Upper lobe of right lung (tissue), 1 donor: ENCODE measurements around the gene WWOX. TPM values are rescaled to one million over a fixed set of nuclear protein-coding genes. Genes with fewer than 3 reads are reported as not detected.

ENCODE experiments used
- ATAC-seq: fragments of 200-7000 bp; cut with Tn5 transposase; one replicate; pipeline ENCODE4 v1.9.1; 2020; ENCODE audit warnings: mild to moderate bottlenecking, moderate library complexity
- DNase-seq: peaks from one replicate; pipeline ENCODE4 v3.0.0-alpha.2; 2020
- H3K27ac ChIP-seq: fragments of 200-600 bp; one replicate; pipeline ENCODE4 v1.8.0; 2022
- H3K27me3 ChIP-seq: fragments of 200-600 bp; one replicate; pipeline ENCODE4 v1.8.0; 2022; ENCODE audit warnings: mild to moderate bottlenecking
- H3K36me3 ChIP-seq: fragments of 200-600 bp; one replicate; pipeline ENCODE4 v1.8.0; 2022
- H3K4me1 ChIP-seq: fragments of 200-600 bp; one replicate; pipeline ENCODE4 v1.8.0; 2022
- H3K4me3 ChIP-seq: fragments of 200-600 bp; one replicate; pipeline ENCODE4 v1.8.0; 2022; ENCODE audit warnings: mild to moderate bottlenecking
- H3K9me3 ChIP-seq: fragments of 200-600 bp; one replicate; pipeline ENCODE4 v1.8.0; 2022
- intact Hi-C: fragments of 100-400 bp; cut with DNase I; formaldehyde crosslinking; loops from one replicate; pipeline ENCODE4 v1.11.0; 2022
- total RNA-seq: library from RNA; stranded (reverse); fragmentation: NEBNext Ultra II Directional; extraction: Animal tissue kit (Norgen Biotek cat#: 25700); gene quantifications from one replicate; pipeline ENCODE4 v1.2.1, GENCODE V29; 2021
- TF ChIP-seq, protein P1 (sequence below): fragments of 200-600 bp; IDR thresholded peaks from one replicate; pipeline ENCODE4 v1.8.0; 2022; ENCODE audit warnings: antibody characterized with exemption
- donor health status: DM: no; HTN: yes; CAD: no; lungs with severe emphysema.

Gene WWOX
- total RNA-seq, 1 donor from 2014 or later = 17.0 TPM

DNA sequence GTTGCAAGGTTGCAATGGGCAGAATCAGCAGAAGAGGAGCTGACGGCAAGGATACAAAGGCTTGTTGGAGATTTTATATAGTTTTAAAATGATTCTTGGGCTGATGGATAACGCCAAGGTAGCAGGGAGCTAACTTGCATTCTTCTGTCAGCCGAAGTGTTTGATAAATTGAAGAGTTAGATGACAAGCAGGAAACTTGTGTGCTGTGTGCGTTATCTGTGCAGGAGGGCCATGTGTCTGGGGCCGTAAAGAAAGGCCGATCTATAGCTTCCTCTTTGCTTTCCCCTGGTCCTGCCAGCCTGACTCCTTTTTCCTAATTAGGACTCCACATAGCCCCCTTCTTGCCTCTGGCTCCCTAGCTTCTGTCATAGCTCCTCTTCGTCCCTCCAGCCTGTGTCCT, 6.7 kb upstream of the WWOX start:
- peaks cover 14% of the 10 kb centered on the region for H3K27me3 ChIP-seq
- H3K4me3 ChIP-seq = no peak overlapping the region
- no peaks in the 10 kb centered on the region for H3K9me3 ChIP-seq
- H3K36me3 ChIP-seq = no peaks in the 10 kb centered on the region
- H3K27ac ChIP-seq = no peak overlapping the region
- TF ChIP-seq, protein P1, sequence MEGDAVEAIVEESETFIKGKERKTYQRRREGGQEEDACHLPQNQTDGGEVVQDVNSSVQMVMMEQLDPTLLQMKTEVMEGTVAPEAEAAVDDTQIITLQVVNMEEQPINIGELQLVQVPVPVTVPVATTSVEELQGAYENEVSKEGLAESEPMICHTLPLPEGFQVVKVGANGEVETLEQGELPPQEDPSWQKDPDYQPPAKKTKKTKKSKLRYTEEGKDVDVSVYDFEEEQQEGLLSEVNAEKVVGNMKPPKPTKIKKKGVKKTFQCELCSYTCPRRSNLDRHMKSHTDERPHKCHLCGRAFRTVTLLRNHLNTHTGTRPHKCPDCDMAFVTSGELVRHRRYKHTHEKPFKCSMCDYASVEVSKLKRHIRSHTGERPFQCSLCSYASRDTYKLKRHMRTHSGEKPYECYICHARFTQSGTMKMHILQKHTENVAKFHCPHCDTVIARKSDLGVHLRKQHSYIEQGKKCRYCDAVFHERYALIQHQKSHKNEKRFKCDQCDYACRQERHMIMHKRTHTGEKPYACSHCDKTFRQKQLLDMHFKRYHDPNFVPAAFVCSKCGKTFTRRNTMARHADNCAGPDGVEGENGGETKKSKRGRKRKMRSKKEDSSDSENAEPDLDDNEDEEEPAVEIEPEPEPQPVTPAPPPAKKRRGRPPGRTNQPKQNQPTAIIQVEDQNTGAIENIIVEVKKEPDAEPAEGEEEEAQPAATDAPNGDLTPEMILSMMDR = no peak
- no peak for ATAC-seq
- H3K4me1 ChIP-seq = no peaks in the 10 kb centered on the region
- intact Hi-C loops = no loop called here
- no peak for DNase-seq

DNA sequence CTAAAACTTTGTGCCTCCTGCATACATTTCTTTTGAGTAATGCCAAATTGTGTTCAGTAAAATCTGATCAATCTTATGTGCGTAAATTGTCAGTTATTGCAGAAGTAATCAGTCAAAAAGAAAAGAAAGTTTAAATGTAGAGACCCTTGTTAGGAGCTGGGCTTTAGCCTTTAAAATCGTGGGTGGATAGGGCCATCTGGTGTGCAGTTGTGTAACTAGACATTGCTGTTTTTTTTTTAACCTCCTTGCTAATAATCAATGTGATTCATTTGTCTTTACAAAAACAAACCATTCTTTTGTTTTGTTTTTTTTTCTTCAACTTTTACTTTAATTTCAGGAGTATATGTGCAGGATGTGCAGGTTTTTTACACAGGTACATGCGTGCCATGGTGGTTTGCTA, 5.3 kb upstream of the WWOX start:
- intact Hi-C loops = no loop called here
- H3K36me3 ChIP-seq = no peaks in the 10 kb centered on the region
- H3K4me3 ChIP-seq = no peak overlapping the region
- DNase-seq (no peak), ATAC-seq (no peak)
- peaks cover 14% of the 10 kb centered on the region for H3K27me3 ChIP-seq
- TF ChIP-seq, protein P1 = no peak
- peaks cover 6% of the 10 kb centered on the region for H3K4me1 ChIP-seq
- H3K27ac ChIP-seq = no peak overlapping the region
- no peaks in the 10 kb centered on the region for H3K9me3 ChIP-seq

DNA sequence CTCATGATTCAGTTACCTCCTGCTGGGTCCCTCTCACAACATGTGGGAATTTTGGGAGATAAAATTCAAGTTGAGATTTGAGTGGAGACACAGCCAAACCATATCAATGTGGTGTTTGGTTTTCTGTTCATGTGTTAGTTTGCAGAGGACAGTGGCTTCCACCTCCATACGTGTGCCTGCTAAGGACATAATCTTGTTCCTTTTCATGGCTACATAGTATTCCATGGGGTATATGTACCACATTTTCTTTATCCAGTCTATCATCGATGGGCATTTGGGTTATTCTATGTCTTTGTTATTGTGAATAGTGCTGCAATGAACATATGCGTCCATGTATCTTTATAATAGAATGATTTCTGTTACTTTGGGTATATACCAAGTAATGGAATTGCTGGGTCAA, 4.5 kb upstream of the WWOX start:
- no peak for ATAC-seq
- H3K9me3 ChIP-seq = no peaks in the 10 kb centered on the region

DNA sequence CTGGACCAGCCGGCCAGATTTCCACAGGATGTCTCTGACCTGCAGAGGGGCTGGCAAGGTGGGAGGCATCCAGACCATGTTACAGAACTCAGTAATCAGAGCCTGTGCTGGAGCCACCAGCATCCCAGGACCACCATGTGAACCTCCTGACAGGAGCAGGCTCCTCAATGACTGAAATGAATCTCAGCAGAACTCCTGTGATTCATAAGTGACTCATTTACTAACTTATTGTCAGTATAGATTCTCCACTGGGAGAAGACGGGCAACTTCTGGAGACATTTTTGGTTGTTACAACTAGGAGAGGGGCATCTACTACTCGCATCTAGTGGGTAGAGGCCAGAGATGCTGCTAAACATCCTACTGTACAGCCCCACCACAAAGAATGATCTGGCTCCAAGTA, 3.1 kb upstream of the WWOX start:
- Histone ChIP-seq H3K27ac (no peak overlapping the region), H3K9me3 (no peaks in the 10 kb centered on the region), H3K27me3 (peaks cover 14% of the 10 kb centered on the region), H3K36me3 (no peaks in the 10 kb centered on the region), H3K4me1 (peaks cover 12% of the 10 kb centered on the region), H3K4me3 (no peak overlapping the region)
- DNase-seq (no peak), ATAC-seq (no peak)
- intact Hi-C loops = no loop called here
- TF ChIP-seq, protein P1 = no peak

More for the DNA sequence above, 4.5 kb upstream of the WWOX start:
- Histone ChIP-seq H3K27ac (no peak overlapping the region), H3K4me3 (no peak overlapping the region), H3K4me1 (peaks cover 6% of the 10 kb centered on the region), H3K27me3 (peaks cover 14% of the 10 kb centered on the region), H3K36me3 (no peaks in the 10 kb centered on the region)
- TF ChIP-seq, protein P1 = no peak
- no peak for DNase-seq
- intact Hi-C loops = no loop called here

DNA sequence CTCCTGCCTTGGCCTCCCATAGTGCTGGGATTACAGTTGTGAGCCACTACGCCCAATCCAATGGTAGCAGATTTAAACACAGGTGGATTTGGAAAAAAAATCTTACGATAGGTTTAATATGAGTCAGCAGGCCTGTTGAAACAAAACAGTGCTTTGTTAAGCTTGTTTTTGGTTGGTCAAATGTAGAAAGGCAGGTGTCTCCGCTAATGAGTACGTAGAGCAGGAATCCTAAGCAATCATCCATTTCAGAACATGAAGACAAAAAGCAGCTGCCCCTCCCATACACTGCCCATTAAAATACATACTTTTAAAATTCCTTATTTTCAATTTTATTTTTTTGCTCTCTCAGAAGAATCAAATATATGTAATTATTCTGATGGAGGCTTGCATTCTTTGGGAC, 1.9 kb upstream of the WWOX start:
- Histone ChIP-seq H3K27ac (no peak overlapping the region), H3K36me3 (no peaks in the 10 kb centered on the region), H3K4me1 (peaks cover 12% of the 10 kb centered on the region), H3K4me3 (no peak overlapping the region), H3K27me3 (peaks cover 14% of the 10 kb centered on the region), H3K9me3 (no peaks in the 10 kb centered on the region)
- intact Hi-C loops = no loop called here
- TF ChIP-seq, protein P1 = no peak
- DNase-seq (no peak), ATAC-seq (no peak)

DNA sequence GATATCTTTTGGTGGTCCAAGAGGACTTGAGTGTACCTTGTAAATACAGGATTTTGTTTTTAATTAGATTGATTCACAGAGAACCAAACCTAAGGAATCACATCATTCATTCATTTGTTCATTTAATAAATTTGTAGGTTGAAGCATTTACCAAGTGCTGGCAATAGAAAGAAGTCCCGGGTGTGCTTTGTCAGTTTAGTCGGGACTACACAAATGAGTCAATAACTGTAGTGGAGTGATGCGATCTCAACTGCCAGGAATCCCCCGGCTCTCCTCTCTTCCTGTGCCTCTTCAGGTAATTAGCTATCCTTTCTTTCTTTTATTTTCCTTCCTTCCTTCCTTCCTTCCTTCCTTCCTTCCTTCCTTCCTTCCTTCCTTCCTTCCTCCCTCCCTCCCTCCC, 1.4 kb upstream of the WWOX start:
- no peaks in the 10 kb centered on the region for H3K9me3 ChIP-seq
- peaks cover 14% of the 10 kb centered on the region for H3K27me3 ChIP-seq
- DNase-seq (no peak), ATAC-seq (no peak)
- no peak overlapping the region for H3K27ac ChIP-seq
- H3K36me3 ChIP-seq = no peaks in the 10 kb centered on the region
- intact Hi-C loops = no loop called here
- peaks cover 12% of the 10 kb centered on the region for H3K4me1 ChIP-seq
- H3K4me3 ChIP-seq = no peak overlapping the region
- TF ChIP-seq, protein P1 = no peak
